HG02623 (cell line): ENCODE data around the gene TTC3.

Experiments
- ATAC-seq: cut with Tn5 transposase; IDR thresholded peaks from one replicate; pipeline ENCODE4 v1.9.1; 2021; ENCODE audit warnings: moderate library complexity; ENCODE audit not compliant: unreplicated experiment

TTC3 gene

GRCh38 chr21:37244501-37245095 is 171.5 kb downstream of the TTC3 start:
- no peak for ATAC-seq

GRCh38 chr21:37245151-37245550 is 172.1 kb downstream of the TTC3 start:
- no peak for ATAC-seq

- no peak for ATAC-seq
Measured at GRCh38 chr21:37248298-37248697, 175.2 kb downstream of the TTC3 start.

GRCh38 chr21:37249112-37249904 is 176.3 kb downstream of the TTC3 start:
- no peak for ATAC-seq

- no peak for ATAC-seq
Measured at GRCh38 chr21:37251294-37251634, 178.2 kb downstream of the TTC3 start.
